Activated CD4-positive, alpha-beta T cell treated with anti-CD3 and anti-CD28 coated beads, Interleukin-2, amount 10 ng/mL, durations not matched to agents 24 days and 14 days (primary cell): ENCODE results near the gene PSMC3IP. TPM values are rescaled to one million over a fixed set of nuclear protein-coding genes. Genes with fewer than 3 reads are reported as not detected.

Source experiments
- DNase-seq: peaks from one replicate; pipeline ENCODE4 v3.0.0; 2022
- H3K27ac Mint-ChIP-seq: one replicate; pipeline ENCODE4 v1.8.0; 2022; ENCODE audit warnings: mild to moderate bottlenecking, mixed read lengths
- H3K27me3 Mint-ChIP-seq: one replicate; pipeline ENCODE4 v1.8.0; 2022; ENCODE audit warnings: mixed read lengths
- H3K36me3 Mint-ChIP-seq: one replicate; pipeline ENCODE4 v1.8.0; 2022; ENCODE audit warnings: low read depth, mild to moderate bottlenecking, mixed read lengths
- H3K4me1 Mint-ChIP-seq: one replicate; pipeline ENCODE4 v1.8.0; 2021; ENCODE audit warnings: mixed read lengths
- H3K4me3 Mint-ChIP-seq: one replicate; pipeline ENCODE4 v1.8.0; 2022; ENCODE audit warnings: mild to moderate bottlenecking, moderate library complexity, mixed read lengths
- H3K9me3 Mint-ChIP-seq: one replicate; pipeline ENCODE4 v1.8.0; 2021; ENCODE audit warnings: mixed read lengths
- intact Hi-C: fragments of 100-400 bp; cut with micrococcal nuclease; formaldehyde crosslinking; loops from one replicate; pipeline ENCODE4 v1.15.1; 2023
- total RNA-seq: library from RNA; stranded (reverse); gene quantifications from 2 replicates; pipeline ENCODE4 v1.2.3, GENCODE V29; 2022

The PSMC3IP gene
- total RNA-seq, 1 donor from 2014 or later: 29.1 TPM

DNA sequence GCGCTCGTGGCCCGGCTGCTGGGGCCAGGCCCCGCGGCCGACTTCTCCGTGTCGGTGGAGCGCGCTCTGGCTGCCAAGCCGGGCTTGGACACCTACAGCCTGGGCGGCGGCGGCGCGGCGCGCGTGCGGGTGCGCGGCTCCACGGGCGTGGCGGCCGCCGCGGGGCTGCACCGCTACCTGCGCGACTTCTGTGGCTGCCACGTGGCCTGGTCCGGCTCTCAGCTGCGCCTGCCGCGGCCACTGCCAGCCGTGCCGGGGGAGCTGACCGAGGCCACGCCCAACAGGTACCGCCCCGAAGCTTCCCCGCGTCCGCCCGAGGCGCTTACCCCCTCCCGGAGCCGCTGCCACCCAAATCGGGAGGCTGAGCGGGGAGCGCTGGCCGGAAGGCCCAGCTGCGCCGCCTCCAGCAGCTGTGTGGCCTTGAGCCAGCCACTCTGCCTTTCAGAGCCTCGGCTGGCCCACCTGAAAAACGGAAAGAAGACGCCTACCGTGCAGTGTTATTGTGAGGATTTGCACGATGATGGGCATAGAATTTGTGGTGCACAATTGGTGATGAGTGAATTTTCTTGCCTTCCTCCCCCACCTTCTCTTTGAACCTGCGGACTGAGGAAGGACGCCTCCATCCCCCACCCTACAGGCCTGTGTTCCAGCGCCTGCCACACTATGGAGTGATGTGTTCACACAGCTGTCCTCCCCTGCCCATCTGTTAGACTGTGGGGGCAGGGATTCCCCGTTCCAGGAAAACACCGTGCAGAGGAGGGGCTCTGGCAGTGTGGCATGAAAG, 41.0 kb downstream of the PSMC3IP start:
- H3K36me3 Mint-ChIP-seq: peaks cover 18% of the 10 kb centered on the region
- intact Hi-C loops: loop anchor here (1.0 to 2.0 kb wide), 2 partner anchors 18 to 141 kb away; no protein-coding TSS in a partner anchor
- H3K4me3 Mint-ChIP-seq: peak overlapping the region; percentile 91
- peaks cover 9% of the 10 kb centered on the region for H3K27me3 Mint-ChIP-seq
- peaks cover 34% of the 10 kb centered on the region for H3K4me1 Mint-ChIP-seq
- H3K9me3 Mint-ChIP-seq: no peaks in the 10 kb centered on the region
- DNase-seq: peak; percentile 94
- peak overlapping the region; percentile 84 for H3K27ac Mint-ChIP-seq

DNA sequence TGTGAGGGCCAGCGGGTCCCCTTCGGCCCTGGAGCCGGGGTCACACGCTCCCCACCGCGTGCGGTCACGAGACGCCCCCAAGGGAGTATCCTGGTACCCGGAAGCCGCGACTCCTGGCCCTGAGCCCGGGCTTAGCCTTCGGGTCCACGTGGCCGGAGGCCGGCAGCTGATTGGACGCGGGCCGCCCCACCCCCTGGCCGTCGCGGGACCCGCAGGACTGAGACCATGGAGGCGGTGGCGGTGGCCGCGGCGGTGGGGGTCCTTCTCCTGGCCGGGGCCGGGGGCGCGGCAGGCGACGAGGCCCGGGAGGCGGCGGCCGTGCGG, 41.5 kb downstream of the PSMC3IP start, which contains the start of gene NAGLU:
Gene NAGLU (plus strand): TSS at position 194 of the 324 bp plus-strand sequence. CDS start 32 bp downstream, at position 226.
- DNase-seq: peak; percentile 96
- Mint-ChIP-seq H3K4me3 (peak within 1 kb of the TSS; percentile 91), H3K27me3 (peaks cover 10% of the 10 kb centered on the region), H3K36me3 (peaks cover 15% of the 10 kb centered on the region), H3K9me3 (no peaks in the 10 kb centered on the region), H3K4me1 (peaks cover 34% of the 10 kb centered on the region), H3K27ac (peak within 1 kb of the TSS; percentile 84)
- intact Hi-C loops: loop anchor here (1.0 to 2.0 kb wide), 2 partner anchors 19 to 141 kb away; no protein-coding TSS in a partner anchor

DNA sequence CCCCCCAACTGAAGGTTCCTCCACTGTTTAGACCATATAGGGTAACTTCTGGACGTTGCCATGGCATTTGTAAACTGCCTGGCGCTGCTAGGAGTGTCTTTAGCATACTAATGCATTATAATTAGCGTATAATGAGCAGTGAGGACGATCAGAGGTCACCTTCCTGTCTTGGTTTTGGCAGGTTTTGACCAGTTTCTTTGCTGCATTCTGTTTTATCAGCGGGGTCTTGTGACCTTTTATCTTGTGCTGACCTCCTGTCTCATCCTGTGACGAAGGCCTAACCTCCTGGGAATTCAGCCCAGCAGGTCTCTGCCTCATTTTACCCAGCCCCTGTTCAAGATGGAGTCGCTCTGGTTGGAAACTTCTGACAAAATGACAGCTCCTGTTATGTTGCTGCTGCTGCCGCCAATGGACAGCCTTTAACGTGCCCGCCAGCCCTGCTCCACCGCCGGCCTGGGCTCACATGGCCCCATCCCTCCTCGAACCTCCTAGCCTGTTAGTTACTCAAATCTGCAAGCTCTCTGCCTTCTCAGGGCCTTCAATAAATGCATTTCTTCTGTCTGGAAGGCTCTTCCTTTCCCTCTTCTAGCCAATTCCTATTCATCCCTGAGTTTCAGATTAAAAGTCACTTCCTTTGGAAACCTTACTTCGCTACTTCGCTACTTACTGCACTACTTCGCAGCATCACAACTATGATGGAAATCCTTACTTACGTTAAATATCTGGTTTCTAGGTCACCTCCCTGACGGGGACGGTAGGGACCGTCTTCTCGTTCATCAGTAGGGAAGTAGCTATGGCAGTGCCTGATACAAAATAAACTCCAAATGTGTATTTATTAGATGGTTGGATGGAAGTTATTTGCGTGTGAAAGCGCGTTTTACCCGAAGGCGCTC, 42.1 kb downstream of the PSMC3IP start:
- Mint-ChIP-seq H3K36me3 (peaks cover 11% of the 10 kb centered on the region), H3K4me3 (peak overlapping the region; percentile 85), H3K9me3 (no peaks in the 10 kb centered on the region), H3K4me1 (peaks cover 32% of the 10 kb centered on the region), H3K27ac (peak overlapping the region; percentile 84), H3K27me3 (peaks cover 10% of the 10 kb centered on the region)
- intact Hi-C loops: loop anchor here (1.0 to 2.0 kb wide), 2 partner anchors 19 to 142 kb away; no protein-coding TSS in a partner anchor
- DNase-seq: no peak

DNA sequence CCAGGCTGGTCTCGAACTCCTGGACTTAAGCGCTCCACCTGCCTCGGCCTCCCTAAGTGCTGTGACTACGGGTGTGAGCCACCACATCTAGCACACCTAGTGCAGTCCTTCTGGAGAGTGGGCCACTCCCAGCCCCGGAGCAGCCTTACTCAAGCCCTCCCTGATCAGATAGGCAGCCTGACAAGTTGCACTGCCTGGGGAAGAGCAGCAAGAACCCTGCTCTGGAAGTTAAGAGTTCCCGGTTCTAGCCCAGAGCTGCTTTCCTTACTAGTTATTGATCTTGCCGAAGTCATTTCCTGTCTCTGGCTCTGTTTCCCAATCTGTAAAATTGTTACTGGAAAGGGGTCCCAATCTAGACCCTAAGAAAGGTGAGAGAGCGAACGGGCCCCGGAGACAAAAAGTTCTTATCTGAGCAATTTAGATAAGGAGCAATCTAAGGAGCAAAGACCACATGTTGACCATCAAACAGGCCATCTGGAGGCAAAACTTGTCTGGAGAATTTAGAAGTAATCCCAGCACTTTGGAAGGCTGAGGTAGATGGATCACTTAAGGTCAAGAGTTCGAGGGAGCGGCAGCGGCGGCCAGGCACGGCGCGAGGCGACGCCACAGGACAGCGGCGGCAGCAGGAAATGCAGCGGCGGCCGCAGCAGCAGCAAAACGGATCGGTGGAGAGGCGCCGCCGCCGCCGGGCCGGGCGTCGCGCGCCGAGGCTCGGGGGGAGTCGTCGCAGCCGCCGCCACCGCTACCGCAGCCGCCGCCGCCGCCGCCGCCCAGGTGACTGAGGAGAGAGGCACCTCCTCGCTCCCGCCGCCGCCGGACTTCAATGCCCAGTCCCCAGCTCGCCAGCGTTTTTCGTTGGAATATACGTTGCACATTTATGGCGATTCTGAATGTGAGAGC, 45.8 kb downstream of the PSMC3IP start:
- Mint-ChIP-seq H3K36me3 (no peaks in the 10 kb centered on the region), H3K9me3 (no peaks in the 10 kb centered on the region), H3K27me3 (peaks cover 10% of the 10 kb centered on the region), H3K4me3 (peak overlapping the region; percentile 83), H3K27ac (peak overlapping the region; percentile 48), H3K4me1 (peaks cover 33% of the 10 kb centered on the region)
- intact Hi-C loops: no loop called here
- peak; percentile 88 for DNase-seq

DNA sequence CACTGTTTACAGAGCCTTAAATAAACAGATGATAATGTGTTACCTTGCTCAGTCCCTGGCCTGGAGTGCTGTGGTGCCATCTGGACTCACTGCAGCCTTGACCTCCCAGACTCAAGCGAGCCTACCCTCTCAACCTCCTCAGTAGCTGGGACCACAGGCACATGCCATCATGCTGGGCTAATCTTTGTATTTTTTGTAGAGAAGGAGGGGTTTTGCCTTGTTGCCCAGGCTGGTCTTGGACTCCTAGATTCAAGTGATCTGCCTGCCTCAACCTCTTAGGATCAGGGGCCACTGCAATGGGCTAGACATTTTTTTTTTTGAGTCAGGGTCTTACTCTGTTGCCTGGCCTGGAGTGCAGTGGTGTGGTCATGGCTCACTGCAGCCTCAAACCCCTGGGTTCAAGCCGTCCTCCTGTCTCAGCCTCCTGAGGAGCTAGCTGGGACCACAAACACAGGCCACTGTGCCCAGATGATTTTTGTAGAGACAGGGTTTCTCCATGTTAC, 46.5 kb downstream of the PSMC3IP start:
- H3K27me3 Mint-ChIP-seq: peaks cover 10% of the 10 kb centered on the region
- intact Hi-C loops: no loop called here
- no peak overlapping the region for H3K27ac Mint-ChIP-seq
- H3K9me3 Mint-ChIP-seq: no peaks in the 10 kb centered on the region
- DNase-seq: no peak
- no peak overlapping the region for H3K4me3 Mint-ChIP-seq
- peaks cover 33% of the 10 kb centered on the region for H3K4me1 Mint-ChIP-seq
- H3K36me3 Mint-ChIP-seq: no peaks in the 10 kb centered on the region

DNA sequence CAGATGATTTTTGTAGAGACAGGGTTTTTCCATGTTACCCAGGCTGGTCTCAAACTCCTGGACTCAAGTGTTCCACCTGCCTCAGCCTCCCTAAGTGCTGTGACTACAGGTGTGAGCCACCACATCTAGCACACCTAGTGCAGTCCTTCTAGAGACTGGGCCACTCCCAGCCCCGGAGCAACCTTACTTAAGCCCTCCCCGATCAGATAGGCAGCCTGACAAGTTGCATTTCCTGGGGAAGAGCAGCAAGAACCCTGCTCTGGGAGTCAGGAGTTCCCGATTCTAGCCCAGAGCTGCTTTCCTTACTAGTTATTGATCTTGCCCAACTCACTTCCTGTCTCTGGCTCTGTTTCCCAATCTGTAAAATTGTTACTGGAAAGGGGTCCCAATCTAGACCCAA, 48.5 kb downstream of the PSMC3IP start:
- DNase-seq: no peak
- H3K4me3 Mint-ChIP-seq: no peak overlapping the region
- intact Hi-C loops: loop anchor here (5.0 kb wide), 1 partner anchor 217 kb away; no protein-coding TSS in a partner anchor
- H3K27me3 Mint-ChIP-seq: peaks cover 13% of the 10 kb centered on the region
- no peaks in the 10 kb centered on the region for H3K36me3 Mint-ChIP-seq
- H3K27ac Mint-ChIP-seq: no peak overlapping the region
- H3K9me3 Mint-ChIP-seq: no peaks in the 10 kb centered on the region
- H3K4me1 Mint-ChIP-seq: peaks cover 26% of the 10 kb centered on the region

DNA sequence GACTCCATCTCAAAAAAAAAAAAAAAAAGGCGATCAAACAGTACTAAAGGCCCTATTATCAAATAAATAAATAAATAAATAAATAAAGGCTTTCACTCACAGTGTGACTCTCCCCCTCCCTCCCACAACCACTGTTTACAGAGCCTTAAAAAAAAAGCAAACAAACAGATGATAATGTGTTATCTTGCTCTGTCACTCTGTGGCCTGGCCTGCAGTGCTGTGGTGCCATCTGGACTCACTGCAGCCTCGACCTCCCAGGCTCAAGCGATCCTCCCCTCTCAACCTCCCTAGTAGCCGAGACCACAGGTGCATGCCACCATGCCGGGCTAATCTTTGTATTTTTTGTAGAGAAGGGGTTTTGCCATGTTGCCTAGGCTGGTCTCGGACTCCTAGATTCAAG, 49.6 kb downstream of the PSMC3IP start:
- peaks cover 7% of the 10 kb centered on the region for H3K27me3 Mint-ChIP-seq
- no peak overlapping the region for H3K4me3 Mint-ChIP-seq
- peaks cover 24% of the 10 kb centered on the region for H3K4me1 Mint-ChIP-seq
- no peak overlapping the region for H3K27ac Mint-ChIP-seq
- no peaks in the 10 kb centered on the region for H3K9me3 Mint-ChIP-seq
- no peak for DNase-seq
- H3K36me3 Mint-ChIP-seq: no peaks in the 10 kb centered on the region
- intact Hi-C loops: loop anchor here (2.0 to 5.0 kb wide), 2 partner anchors 99 to 216 kb away; no protein-coding TSS in a partner anchor

DNA sequence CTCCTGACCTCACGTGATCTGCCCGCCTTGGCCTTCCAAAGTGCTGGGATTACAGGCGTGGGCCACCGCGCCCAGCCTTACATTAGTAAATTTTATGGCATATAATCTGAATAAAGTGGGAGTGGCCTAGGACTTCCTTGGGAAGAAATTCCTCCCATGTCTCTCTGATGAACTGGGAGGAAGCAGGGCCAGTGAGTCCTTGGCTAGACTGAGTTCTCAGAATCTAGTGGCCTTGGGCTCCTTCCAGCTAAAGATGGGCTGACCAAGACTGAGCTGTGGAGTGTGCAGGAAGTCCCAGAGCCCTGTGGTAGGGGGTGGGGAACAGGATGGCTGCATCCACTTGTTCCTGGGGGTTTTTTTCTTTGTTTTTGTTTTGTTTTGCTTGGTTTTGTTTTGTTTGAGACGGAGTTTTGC, 51.5 kb downstream of the PSMC3IP start:
- Mint-ChIP-seq H3K27me3 (peaks cover 3% of the 10 kb centered on the region), H3K27ac (no peak overlapping the region), H3K36me3 (no peaks in the 10 kb centered on the region), H3K4me3 (no peak overlapping the region), H3K9me3 (no peaks in the 10 kb centered on the region), H3K4me1 (peaks cover 16% of the 10 kb centered on the region)
- no peak for DNase-seq
- intact Hi-C loops: loop anchor here (2.0 to 5.0 kb wide), 2 partner anchors 97 to 214 kb away; no protein-coding TSS in a partner anchor

DNA sequence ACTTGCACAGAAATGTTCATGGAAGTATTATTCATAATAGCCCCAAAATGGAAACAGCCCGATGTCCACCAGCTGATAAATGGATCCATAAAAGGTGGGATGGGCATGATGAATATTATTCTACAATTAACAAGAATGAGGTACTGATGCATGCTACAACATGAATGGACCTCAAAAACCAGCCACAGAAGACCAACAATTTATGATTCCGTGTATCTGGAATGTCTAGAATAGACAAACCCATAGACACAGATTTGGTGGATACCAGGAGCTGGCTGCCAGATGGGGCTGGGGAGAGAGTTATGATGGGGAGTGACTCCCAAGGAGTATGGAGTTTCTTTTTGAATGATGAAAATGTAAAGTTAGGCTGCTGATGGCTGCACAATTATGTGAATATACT, 52.3 kb downstream of the PSMC3IP start:
- intact Hi-C loops: loop anchor here (5.0 kb wide), 1 partner anchor 213 kb away; no protein-coding TSS in a partner anchor
- H3K9me3 Mint-ChIP-seq: no peaks in the 10 kb centered on the region
- H3K27me3 Mint-ChIP-seq: peaks cover 3% of the 10 kb centered on the region
- DNase-seq: no peak
- no peaks in the 10 kb centered on the region for H3K36me3 Mint-ChIP-seq
- no peak overlapping the region for H3K4me3 Mint-ChIP-seq
- peaks cover 9% of the 10 kb centered on the region for H3K4me1 Mint-ChIP-seq
- H3K27ac Mint-ChIP-seq: no peak overlapping the region

DNA sequence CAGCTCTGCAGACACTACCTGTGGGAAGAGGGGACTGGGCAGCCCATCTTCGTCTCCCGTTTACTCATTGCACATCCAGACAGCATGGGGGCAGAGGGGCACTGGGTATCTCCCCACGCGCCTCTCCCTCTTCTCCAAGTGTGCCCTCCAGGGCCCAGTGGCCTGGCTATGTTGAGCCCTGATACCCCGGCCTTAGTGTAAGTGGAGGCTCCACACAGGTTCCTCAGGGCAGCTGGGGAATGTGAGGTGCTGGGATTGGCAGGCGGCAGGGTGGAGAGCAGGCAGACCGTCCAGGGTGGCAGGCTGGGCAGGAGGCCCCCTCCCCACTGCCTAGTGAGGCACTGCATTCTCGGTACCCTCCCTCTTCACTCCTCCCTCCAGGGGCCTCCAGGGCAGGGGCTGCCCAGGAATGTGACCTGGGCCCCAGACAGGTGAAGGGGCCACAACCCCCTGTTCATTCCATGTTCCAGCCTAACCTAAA, 54.7 kb downstream of the PSMC3IP start:
- no peak for DNase-seq
- Mint-ChIP-seq H3K4me3 (no peak overlapping the region), H3K9me3 (no peaks in the 10 kb centered on the region), H3K27me3 (peaks cover 3% of the 10 kb centered on the region), H3K4me1 (peaks cover 3% of the 10 kb centered on the region), H3K36me3 (no peaks in the 10 kb centered on the region), H3K27ac (no peak overlapping the region)
- intact Hi-C loops: no loop called here
